Vagina (tissue), 2 donors: Measurements from ENCODE around the gene ROR1. TPM values are rescaled to one million over a fixed set of nuclear protein-coding genes. Genes with fewer than 3 reads are reported as not detected.

Experiments used
- DNase-seq, 2 donors: peaks; one replicate each; pipeline ENCODE4 v3.0.0-alpha.2; 2017; ENCODE audit errors: extremely low spot score in 2 of 2
- H3K27ac ChIP-seq: fragments of 200-600 bp; sonication (generic); one replicate; pipeline ENCODE4 v1.5.1; 2019
- H3K27me3 ChIP-seq: fragments of 200-600 bp; sonication (generic); one replicate; pipeline ENCODE4 v1.5.1; 2019
- H3K36me3 ChIP-seq, 2 donors: fragments of 200-600 bp; sonication (generic); one replicate each; pipeline ENCODE4 v1.5.1; 2017 to 2019
- H3K4me1 ChIP-seq: fragments of 200-600 bp; sonication (generic); one replicate; pipeline ENCODE4 v1.5.1; 2019
- H3K4me3 ChIP-seq, 2 donors: fragments of 200-600 bp; sonication (generic); 1 replicate in 1 of 2; 2 replicates in 1 of 2; pipeline ENCODE4 v1.5.1; 2016 to 2019
- H3K9me3 ChIP-seq: fragments of 200-600 bp; sonication (generic); one replicate; pipeline ENCODE4 v1.5.1; 2019
- POLR2A ChIP-seq, 2 donors: fragments of 450-650 bp; IDR thresholded peaks; one replicate each; pipeline ENCODE4 v1.6.1; 2017; ENCODE audit warnings: antibody characterized with exemption in 2 of 2, mild to moderate bottlenecking in 2 of 2, moderate library complexity in 2 of 2
- POLR2AphosphoS5 ChIP-seq, 2 donors: sonication (generic); formaldehyde crosslinking; IDR thresholded peaks; one replicate each; pipeline ENCODE4 v1.9.0; 2017; ENCODE audit warnings: antibody characterized with exemption in 2 of 2, mild to moderate bottlenecking in 2 of 2, low read depth in 1 of 2; ENCODE audit not compliant: insufficient read depth in 1 of 2
- intact Hi-C: fragments of 100-400 bp; cut with DNase I; formaldehyde crosslinking; loops from one replicate; pipeline ENCODE4 v1.15.1; 2023
- total RNA-seq: library from RNA; depleted of rRNA; stranded (reverse); fragments of >200 nt; gene quantifications from one replicate; pipeline ENCODE4 v1.2.3, GENCODE V29; 2016
- TF ChIP-seq, protein P1 (sequence below), 3 experiments: fragments of 450-650 bp in 2 of 3; fragments of 200-600 bp in 1 of 3; sonication (generic) in 1 of 3; IDR thresholded peaks; one replicate each; pipeline ENCODE4 v1.5.1; 2017 to 2019; ENCODE audit warnings: antibody characterized with exemption in 3 of 3, mild to moderate bottlenecking in 2 of 3, moderate library complexity in 2 of 3

The ROR1 gene
- total RNA-seq, 1 donor from 2014 or later = 11.0 TPM

GRCh38 chr1:63984257-63984929 lies 210.6 kb downstream of the ROR1 start:
- no peak overlapping the region for H3K4me3 ChIP-seq
- DNase-seq = no peak
- TF ChIP-seq, protein P1, sequence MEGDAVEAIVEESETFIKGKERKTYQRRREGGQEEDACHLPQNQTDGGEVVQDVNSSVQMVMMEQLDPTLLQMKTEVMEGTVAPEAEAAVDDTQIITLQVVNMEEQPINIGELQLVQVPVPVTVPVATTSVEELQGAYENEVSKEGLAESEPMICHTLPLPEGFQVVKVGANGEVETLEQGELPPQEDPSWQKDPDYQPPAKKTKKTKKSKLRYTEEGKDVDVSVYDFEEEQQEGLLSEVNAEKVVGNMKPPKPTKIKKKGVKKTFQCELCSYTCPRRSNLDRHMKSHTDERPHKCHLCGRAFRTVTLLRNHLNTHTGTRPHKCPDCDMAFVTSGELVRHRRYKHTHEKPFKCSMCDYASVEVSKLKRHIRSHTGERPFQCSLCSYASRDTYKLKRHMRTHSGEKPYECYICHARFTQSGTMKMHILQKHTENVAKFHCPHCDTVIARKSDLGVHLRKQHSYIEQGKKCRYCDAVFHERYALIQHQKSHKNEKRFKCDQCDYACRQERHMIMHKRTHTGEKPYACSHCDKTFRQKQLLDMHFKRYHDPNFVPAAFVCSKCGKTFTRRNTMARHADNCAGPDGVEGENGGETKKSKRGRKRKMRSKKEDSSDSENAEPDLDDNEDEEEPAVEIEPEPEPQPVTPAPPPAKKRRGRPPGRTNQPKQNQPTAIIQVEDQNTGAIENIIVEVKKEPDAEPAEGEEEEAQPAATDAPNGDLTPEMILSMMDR (IDR thresholded peaks at IDR 0.05) = no peak
- no peak for TF ChIP-seq POLR2A (IDR thresholded peaks at IDR 0.05)
- no peak for TF ChIP-seq POLR2AphosphoS5 (IDR thresholded peaks at IDR 0.05; ENCODE audit: insufficient read depth in 1 of 2, low read depth in 1 of 2)
- H3K27me3 ChIP-seq = no peaks in the 10 kb centered on the region
- H3K9me3 ChIP-seq = no peaks in the 10 kb centered on the region
- peaks cover 18% of the 10 kb centered on the region for H3K4me1 ChIP-seq
- no peaks in the 10 kb centered on the region for H3K36me3 ChIP-seq
- H3K27ac ChIP-seq = no peak overlapping the region
- intact Hi-C loops = no loop called here

- Histone ChIP-seq H3K27ac (no peak overlapping the region), H3K27me3 (no peaks in the 10 kb centered on the region), H3K36me3 (no peaks in the 10 kb centered on the region), H3K9me3 (no peaks in the 10 kb centered on the region), H3K4me1 (peaks cover 18% of the 10 kb centered on the region), H3K4me3 (no peak overlapping the region)
- DNase-seq = no peak
- intact Hi-C loops = no loop called here
- TF ChIP-seq POLR2A (IDR thresholded peaks at IDR 0.05) = no peak
- TF ChIP-seq POLR2AphosphoS5 (IDR thresholded peaks at IDR 0.05; ENCODE audit: insufficient read depth in 1 of 2, low read depth in 1 of 2) = no peak
- TF ChIP-seq, protein P1 (IDR thresholded peaks at IDR 0.05) = no peak
Observed at GRCh38 chr1:63984930-63985290, 211.1 kb downstream of the ROR1 start.

DNA sequence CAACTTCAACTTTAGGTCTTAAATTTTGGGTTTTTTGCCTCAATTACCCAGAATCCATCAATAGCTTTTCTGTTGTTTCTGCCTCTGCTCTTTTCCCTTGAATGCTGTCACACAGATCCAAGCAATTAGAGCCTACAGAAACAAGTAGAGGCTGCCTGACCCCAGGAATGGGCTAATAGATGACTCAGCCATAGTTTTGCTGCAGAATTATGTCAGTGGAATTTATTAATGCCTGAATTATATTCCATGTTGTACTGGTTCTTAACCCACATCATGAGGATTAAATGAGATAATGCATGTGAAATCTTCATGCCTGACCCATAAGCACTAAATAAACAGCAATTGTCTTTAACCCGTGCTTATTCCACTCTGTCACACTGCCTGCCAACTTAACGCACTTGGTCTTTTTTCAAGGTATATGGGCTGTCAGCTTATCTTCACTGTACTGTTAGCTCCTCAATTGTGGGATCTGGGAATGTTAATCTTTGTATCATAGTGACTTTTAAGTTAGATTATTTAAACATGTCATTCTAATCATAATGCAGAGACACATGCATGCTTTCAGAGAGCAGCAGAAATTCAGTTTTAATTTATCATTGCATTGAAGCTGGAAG lies 213.3 kb downstream of the ROR1 start:
- H3K36me3 ChIP-seq = no peaks in the 10 kb centered on the region
- H3K27ac ChIP-seq = no peak overlapping the region
- H3K4me1 ChIP-seq = peaks cover 18% of the 10 kb centered on the region
- intact Hi-C loops = no loop called here
- no peaks in the 10 kb centered on the region for H3K27me3 ChIP-seq
- no peaks in the 10 kb centered on the region for H3K9me3 ChIP-seq
- H3K4me3 ChIP-seq = no peak overlapping the region
- DNase-seq = no peak
- TF ChIP-seq, protein P1 (IDR thresholded peaks at IDR 0.05) = no peak
- TF ChIP-seq POLR2AphosphoS5 (IDR thresholded peaks at IDR 0.05; ENCODE audit: insufficient read depth in 1 of 2, low read depth in 1 of 2) = no peak
- no peak for TF ChIP-seq POLR2A (IDR thresholded peaks at IDR 0.05)

DNA sequence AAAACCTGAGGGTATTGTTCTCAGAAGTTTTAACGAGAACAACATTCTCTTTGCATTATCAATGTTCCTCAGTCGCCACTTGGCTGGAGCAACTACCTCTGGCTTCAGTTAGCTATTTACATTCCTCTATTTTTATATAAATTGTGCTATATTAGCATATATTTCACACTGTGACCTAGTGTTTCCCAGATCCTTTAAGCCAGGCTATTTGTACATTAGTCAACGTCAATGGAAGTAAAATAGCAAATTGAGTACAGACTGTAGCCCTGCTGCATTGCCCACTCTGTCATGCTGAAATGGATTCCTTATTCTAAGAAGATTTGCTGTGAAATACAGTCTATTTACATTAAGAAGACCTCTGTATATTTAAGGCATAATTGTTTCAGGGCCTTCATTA lies 213.8 kb downstream of the ROR1 start:
- TF ChIP-seq POLR2A (IDR thresholded peaks at IDR 0.05) (no peak), POLR2AphosphoS5 (IDR thresholded peaks at IDR 0.05; ENCODE audit: insufficient read depth in 1 of 2, low read depth in 1 of 2) (no peak)
- TF ChIP-seq, protein P1 (IDR thresholded peaks at IDR 0.05) = no peak
- no peaks in the 10 kb centered on the region for H3K9me3 ChIP-seq
- no peaks in the 10 kb centered on the region for H3K27me3 ChIP-seq
- DNase-seq = no peak
- no peak overlapping the region for H3K27ac ChIP-seq
- no peaks in the 10 kb centered on the region for H3K36me3 ChIP-seq
- intact Hi-C loops = no loop called here
- H3K4me1 ChIP-seq = peaks cover 18% of the 10 kb centered on the region
- no peak overlapping the region for H3K4me3 ChIP-seq

- no peak overlapping the region for H3K27ac ChIP-seq
- DNase-seq = no peak
- TF ChIP-seq POLR2A (IDR thresholded peaks at IDR 0.05) (no peak), POLR2AphosphoS5 (IDR thresholded peaks at IDR 0.05; ENCODE audit: insufficient read depth in 1 of 2, low read depth in 1 of 2) (no peak)
- TF ChIP-seq, protein P1 (IDR thresholded peaks at IDR 0.05) = no peak
- no peaks in the 10 kb centered on the region for H3K36me3 ChIP-seq
- no peaks in the 10 kb centered on the region for H3K27me3 ChIP-seq
- H3K4me3 ChIP-seq = no peak overlapping the region
- intact Hi-C loops = no loop called here
- H3K9me3 ChIP-seq = no peaks in the 10 kb centered on the region
- H3K4me1 ChIP-seq = peaks cover 9% of the 10 kb centered on the region
Observed at GRCh38 chr1:63988941-63989340, 215.1 kb downstream of the ROR1 start.
